Trophoblast cell (in vitro differentiated cells and primary cell): ENCODE results near the gene GSTM5.

Experiments used
- DNase-seq, 2 donors: peaks; one replicate each; pipeline ENCODE4 v3.0.0-alpha.2; 2016
- H2AFZ ChIP-seq: 2 replicates; pipeline ENCODE4 v1.6.1; 2013; ENCODE audit warnings: low read length, moderate library complexity, mild to moderate bottlenecking; ENCODE audit not compliant: insufficient read depth, poor library complexity
- H2AK5ac ChIP-seq: 2 replicates; pipeline ENCODE4 v1.6.1; 2013; ENCODE audit warnings: mild to moderate bottlenecking, low read length
- H2BK120ac ChIP-seq: 2 replicates; pipeline ENCODE4 v1.6.1; 2013; ENCODE audit warnings: low read length, mild to moderate bottlenecking, moderate library complexity; ENCODE audit not compliant: insufficient read depth, poor library complexity
- H2BK12ac ChIP-seq: 2 replicates; pipeline ENCODE4 v1.6.1; 2013; ENCODE audit warnings: mild to moderate bottlenecking, low read length, moderate library complexity
- H2BK5ac ChIP-seq: 2 replicates; pipeline ENCODE4 v1.6.1; 2013; ENCODE audit warnings: low read length, low read depth, moderate library complexity, mild to moderate bottlenecking; ENCODE audit not compliant: poor library complexity
- H3K14ac ChIP-seq: 2 replicates; pipeline ENCODE4 v1.6.1; 2013; ENCODE audit warnings: mild to moderate bottlenecking, low read length
- H3K18ac ChIP-seq: 2 replicates; pipeline ENCODE4 v1.6.1; 2013; ENCODE audit warnings: mild to moderate bottlenecking, low read length
- H3K23ac ChIP-seq: 2 replicates; pipeline ENCODE4 v1.6.1; 2013; ENCODE audit warnings: low read length
- H3K27ac ChIP-seq: 2 replicates; pipeline ENCODE4 v1.5.1; 2013; ENCODE audit warnings: low read depth, mild to moderate bottlenecking, inconsistent platforms, low read length, moderate library complexity
- H3K27me3 ChIP-seq: 2 replicates; pipeline ENCODE4 v1.6.1; 2013; ENCODE audit warnings: inconsistent platforms, mild to moderate bottlenecking, low read length, moderate library complexity; ENCODE audit not compliant: insufficient read depth
- H3K36me3 ChIP-seq, 2 experiments: 1 replicate in 1 of 2; 2 replicates in 1 of 2; pipeline ENCODE4 v1.6.1; 2013; ENCODE audit warnings: low read length in 2 of 2, mild to moderate bottlenecking in 2 of 2, moderate library complexity in 1 of 2; ENCODE audit not compliant: insufficient read depth in 2 of 2, control insufficient read depth in 1 of 2
- H3K4ac ChIP-seq: 2 replicates; pipeline ENCODE4 v1.6.1; 2013; ENCODE audit warnings: low read depth, mild to moderate bottlenecking, low read length, moderate library complexity
- H3K4me1 ChIP-seq, 2 experiments: 1 replicate in 1 of 2; 2 replicates in 1 of 2; pipeline ENCODE4 v1.6.1; 2013; ENCODE audit warnings: low read length in 2 of 2, mild to moderate bottlenecking in 2 of 2, moderate library complexity in 1 of 2; ENCODE audit not compliant: insufficient read depth in 2 of 2, control insufficient read depth in 1 of 2
- H3K4me2 ChIP-seq: 2 replicates; pipeline ENCODE4 v1.6.1; 2013; ENCODE audit warnings: inconsistent platforms, mild to moderate bottlenecking, low read length, moderate library complexity
- H3K4me3 ChIP-seq: 2 replicates; pipeline ENCODE4 v1.5.1; 2013; ENCODE audit warnings: mild to moderate bottlenecking, low read depth, low read length, inconsistent platforms
- H3K79me1 ChIP-seq: one replicate; pipeline ENCODE4 v1.6.1; 2013; ENCODE audit warnings: low read length
- H3K79me2 ChIP-seq: 2 replicates; pipeline ENCODE4 v1.6.1; 2013; ENCODE audit warnings: low read length, mild to moderate bottlenecking; ENCODE audit not compliant: control insufficient read depth, insufficient read depth, poor library complexity
- H3K9ac ChIP-seq: 2 replicates; pipeline ENCODE4 v1.6.1; 2013; ENCODE audit warnings: mild to moderate bottlenecking, low read length
- H3K9me3 ChIP-seq: 2 replicates; pipeline ENCODE4 v1.6.1; 2013; ENCODE audit warnings: low read depth, mild to moderate bottlenecking, control low read depth, inconsistent platforms, low read length; ENCODE audit not compliant: insufficient read depth
- H4K12ac ChIP-seq: 2 replicates; pipeline ENCODE4 v1.6.1; 2013; ENCODE audit warnings: low read depth, mild to moderate bottlenecking, low read length, moderate library complexity
- H4K8ac ChIP-seq: 2 replicates; pipeline ENCODE4 v1.6.1; 2013; ENCODE audit warnings: low read depth, mild to moderate bottlenecking, low read length, moderate library complexity
- H4K91ac ChIP-seq: one replicate; pipeline ENCODE4 v1.6.1; 2013; ENCODE audit warnings: low read depth, mild to moderate bottlenecking, low read length, moderate library complexity
- WGBS: extraction: QIAGEN DNeasy Blood & Tissue Kit; methylation state at CpG from one replicate; pipeline ENCODE4 v1.1.7; 2013; ENCODE audit warnings: missing lambda C conversion rate; ENCODE audit not compliant: insufficient read length, insufficient coverage; ENCODE audit errors: extremely low coverage; 5-methylcytosine and 5-hydroxymethylcytosine counted together

The GSTM5 gene

DNA sequence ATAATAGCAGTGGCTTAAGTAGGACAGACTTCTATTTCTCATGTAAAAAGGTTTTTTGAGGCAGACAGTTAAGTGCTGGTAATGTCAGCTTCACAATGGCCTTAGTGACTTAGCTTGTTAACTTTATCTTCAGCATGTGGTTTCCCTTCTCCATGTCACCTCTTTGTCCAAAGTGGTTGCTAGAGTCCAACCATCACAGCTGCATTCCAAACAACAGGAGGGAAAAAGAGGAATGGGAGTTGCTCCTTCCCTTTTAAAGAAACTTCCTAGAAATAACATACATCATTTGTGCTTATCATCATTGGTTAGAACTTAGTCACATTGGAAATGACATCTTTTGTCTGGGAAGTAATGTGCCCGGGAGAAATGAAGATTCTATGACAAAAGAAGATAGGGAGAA lies 9.9 kb downstream of the GSTM5 start:
- Histone ChIP-seq H3K27me3 (no peaks in the 10 kb centered on the region), H3K36me3 (peaks cover 0 to 3% of the 10 kb centered on the region in 2 experiments), H3K4me2 (no peak overlapping the region), H2AK5ac (no peak overlapping the region), H3K79me1 (peaks cover 5% of the 10 kb centered on the region), H3K4me3 (no peak overlapping the region), H4K91ac (no peak overlapping the region), H3K9me3 (peaks cover 5% of the 10 kb centered on the region), H4K12ac (no peak overlapping the region), H2BK5ac (no peak overlapping the region), H3K23ac (no peak overlapping the region), H2BK120ac (no peak overlapping the region), H3K4ac (no peak overlapping the region), H3K18ac (no peak overlapping the region), H2AFZ (no peak overlapping the region), H3K79me2 (no peaks in the 10 kb centered on the region), H3K27ac (no peak overlapping the region), H3K14ac (no peak overlapping the region), H4K8ac (no peak overlapping the region), H2BK12ac (no peak overlapping the region), H3K9ac (no peak overlapping the region), H3K4me1 (peaks cover 3 to 9% of the 10 kb centered on the region in 2 experiments)
- no peak for DNase-seq
- no CpG with 5 or more reads among the region's 1 CpG for WGBS

DNA sequence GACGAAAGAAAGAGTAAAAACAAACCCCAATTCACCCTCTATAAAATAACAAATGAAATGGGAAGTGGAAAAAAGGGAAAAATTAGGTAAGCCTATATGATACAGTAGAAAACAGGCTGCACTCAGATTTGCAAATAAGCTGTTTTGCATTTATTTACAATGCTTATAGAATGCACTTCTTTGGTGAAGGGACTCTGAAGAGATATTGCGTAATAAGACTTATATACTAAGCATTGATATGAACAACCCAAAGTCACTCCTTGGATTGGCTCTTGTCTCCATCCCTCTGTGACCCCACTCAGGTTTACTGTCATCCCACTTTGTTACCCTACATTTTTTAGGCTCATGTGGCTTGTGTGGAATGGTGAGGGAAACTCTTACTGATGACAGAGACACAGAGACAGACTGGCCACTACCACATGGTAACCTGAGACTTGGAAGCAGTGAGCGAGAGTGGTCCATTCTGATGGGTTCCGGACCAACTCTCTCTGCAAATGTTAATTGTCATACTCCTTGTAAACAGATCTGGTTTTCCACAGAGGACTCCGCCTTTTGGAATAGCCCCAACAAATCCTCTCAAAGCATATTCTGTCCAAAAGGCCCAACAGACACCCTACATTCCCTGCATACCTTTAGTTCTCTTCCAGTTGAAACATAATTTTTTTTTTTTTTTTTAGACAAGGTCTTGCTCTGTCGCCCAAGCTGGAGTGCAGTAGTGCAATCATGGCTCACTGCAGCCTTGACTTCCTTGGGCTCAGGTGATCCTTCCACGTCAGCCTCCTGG lies 11.0 kb downstream of the GSTM5 start:
- no peak overlapping the region for H2BK12ac ChIP-seq
- H3K4me1 ChIP-seq: peaks cover 3 to 9% of the 10 kb centered on the region in 2 experiments
- no peak overlapping the region for H3K4ac ChIP-seq
- H3K27ac ChIP-seq: peak overlapping the region; percentile 15
- peaks cover 0 to 4% of the 10 kb centered on the region in 2 experiments for H3K36me3 ChIP-seq
- H3K27me3 ChIP-seq: no peaks in the 10 kb centered on the region
- peaks cover 5% of the 10 kb centered on the region for H3K79me1 ChIP-seq
- peaks cover 7% of the 10 kb centered on the region for H3K9me3 ChIP-seq
- H3K4me3 ChIP-seq: no peak overlapping the region
- no CpG with 5 or more reads among the region's 7 CpGs for WGBS
- no peak overlapping the region for H2AK5ac ChIP-seq
- H2BK120ac ChIP-seq: no peak overlapping the region
- H2AFZ ChIP-seq: no peak overlapping the region
- no peak overlapping the region for H4K12ac ChIP-seq
- H3K18ac ChIP-seq: no peak overlapping the region
- no peak overlapping the region for H4K8ac ChIP-seq
- H4K91ac ChIP-seq: peak overlapping the region; percentile 43
- no peak overlapping the region for H2BK5ac ChIP-seq
- no peak overlapping the region for H3K14ac ChIP-seq
- H3K23ac ChIP-seq: no peak overlapping the region
- no peak for DNase-seq
- no peaks in the 10 kb centered on the region for H3K79me2 ChIP-seq
- no peak overlapping the region for H3K4me2 ChIP-seq
- no peak overlapping the region for H3K9ac ChIP-seq

- no peak overlapping the region for H3K4me2 ChIP-seq
- H2BK5ac ChIP-seq: no peak overlapping the region
- DNase-seq: no peak
- no peak overlapping the region for H2AK5ac ChIP-seq
- H3K4ac ChIP-seq: no peak overlapping the region
- H2BK120ac ChIP-seq: no peak overlapping the region
- no peak overlapping the region for H4K8ac ChIP-seq
- H3K36me3 ChIP-seq: peaks cover 0 to 4% of the 10 kb centered on the region in 2 experiments
- no peak overlapping the region for H4K91ac ChIP-seq
- H3K27ac ChIP-seq: no peak overlapping the region
- WGBS: no CpG with 5 or more reads among the region's 5 CpGs
- no peak overlapping the region for H3K18ac ChIP-seq
- peaks cover 5% of the 10 kb centered on the region for H3K79me1 ChIP-seq
- H2BK12ac ChIP-seq: no peak overlapping the region
- no peak overlapping the region for H3K9ac ChIP-seq
- no peak overlapping the region for H3K23ac ChIP-seq
- no peaks in the 10 kb centered on the region for H3K79me2 ChIP-seq
- no peak overlapping the region for H3K4me3 ChIP-seq
- no peak overlapping the region for H2AFZ ChIP-seq
- no peak overlapping the region for H4K12ac ChIP-seq
- peaks cover 7% of the 10 kb centered on the region for H3K9me3 ChIP-seq
- H3K4me1 ChIP-seq: peaks cover 9 to 17% of the 10 kb centered on the region in 2 experiments
- H3K27me3 ChIP-seq: no peaks in the 10 kb centered on the region
- no peak overlapping the region for H3K14ac ChIP-seq
These were observed 12.9 kb downstream of the GSTM5 start for GRCh38 chr1:109724933-109725332.

DNA sequence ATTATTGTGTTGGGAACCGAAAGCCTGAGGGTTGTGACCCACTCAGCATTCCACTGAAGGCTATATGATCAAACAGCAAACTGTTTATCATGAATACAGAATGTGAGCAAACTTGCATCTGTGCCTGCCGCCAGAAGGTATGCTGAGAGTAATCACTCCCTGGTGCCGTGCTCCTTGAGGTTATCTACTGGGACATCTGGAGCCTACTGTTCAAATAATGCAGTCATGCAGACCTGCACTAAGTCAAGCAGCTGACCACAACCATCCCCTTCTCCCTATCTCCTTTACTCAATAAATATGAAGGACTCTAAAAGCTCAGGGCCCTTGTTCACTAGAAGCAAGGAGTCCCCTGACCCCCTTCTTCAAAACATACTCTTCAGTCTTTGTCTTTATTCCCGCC lies 13.5 kb downstream of the GSTM5 start:
- DNase-seq: peak; percentile 66 to 83
- Histone ChIP-seq H3K4me3 (no peak overlapping the region), H2BK5ac (no peak overlapping the region), H2AFZ (no peak overlapping the region), H3K4me1 (peaks cover 10 to 20% of the 10 kb centered on the region in 2 experiments), H3K23ac (no peak overlapping the region), H3K27ac (peak overlapping the region; percentile 71), H3K79me2 (no peaks in the 10 kb centered on the region), H2BK12ac (no peak overlapping the region), H3K9me3 (peaks cover 7% of the 10 kb centered on the region), H3K18ac (no peak overlapping the region), H3K4me2 (no peak overlapping the region), H2BK120ac (peak overlapping the region; percentile 46), H4K91ac (no peak overlapping the region), H3K14ac (no peak overlapping the region), H3K9ac (no peak overlapping the region), H3K27me3 (no peaks in the 10 kb centered on the region), H3K4ac (no peak overlapping the region), H3K36me3 (peaks cover 0 to 4% of the 10 kb centered on the region in 2 experiments), H3K79me1 (peaks cover 5% of the 10 kb centered on the region), H2AK5ac (no peak overlapping the region), H4K12ac (no peak overlapping the region), H4K8ac (no peak overlapping the region)
- no CpG with 5 or more reads among the region's 4 CpGs for WGBS
